ENCODE data around the gene CAV2. TPM values are rescaled to one million over a fixed set of nuclear protein-coding genes. Genes with fewer than 3 reads are reported as not detected.

CAV2 gene
- total RNA-seq, 1 donor from 2014 or later, result 209 TPM

DNA sequence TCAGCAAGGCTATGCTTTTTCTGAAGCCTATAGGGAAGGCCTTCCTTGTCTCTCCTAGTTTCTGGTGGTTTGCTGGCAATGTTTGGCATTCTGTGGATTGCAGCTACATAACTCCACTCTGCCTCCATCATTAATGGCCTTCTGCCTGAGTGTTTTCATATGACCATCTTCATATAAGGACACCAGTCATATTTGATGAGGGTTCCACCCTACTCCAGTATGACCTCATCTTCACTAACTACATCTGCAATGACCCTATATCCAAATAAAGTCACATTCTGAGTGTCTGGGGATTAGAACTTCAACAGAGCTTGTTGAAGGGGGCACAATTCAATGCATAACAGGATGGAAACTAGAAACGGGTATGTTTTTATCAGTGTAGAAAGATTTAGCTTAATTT lies 47.4 kb downstream of the CAV2 start:
- DNase-seq (ENCODE audit: low spot score), result no peak

DNA sequence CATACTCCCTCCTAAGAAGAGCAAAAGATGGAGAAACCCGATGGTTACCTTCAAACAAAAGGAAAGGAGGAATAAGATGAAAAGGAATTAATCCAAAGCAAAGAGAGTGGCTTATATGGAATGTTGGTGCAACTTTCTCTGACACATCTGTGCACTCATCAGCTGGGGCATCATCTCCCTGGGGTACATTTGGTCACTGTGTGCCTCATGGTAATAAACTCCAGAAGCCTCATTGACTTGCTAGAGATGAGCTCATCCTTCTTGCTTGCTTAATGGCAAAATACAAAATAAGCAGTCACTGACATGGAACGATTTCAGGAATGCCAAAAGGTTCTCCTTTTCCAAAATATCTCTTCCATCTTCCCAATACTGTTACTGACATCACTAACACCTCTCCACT lies 47.8 kb downstream of the CAV2 start:
- no peak for DNase-seq (ENCODE audit: low spot score)

DNA sequence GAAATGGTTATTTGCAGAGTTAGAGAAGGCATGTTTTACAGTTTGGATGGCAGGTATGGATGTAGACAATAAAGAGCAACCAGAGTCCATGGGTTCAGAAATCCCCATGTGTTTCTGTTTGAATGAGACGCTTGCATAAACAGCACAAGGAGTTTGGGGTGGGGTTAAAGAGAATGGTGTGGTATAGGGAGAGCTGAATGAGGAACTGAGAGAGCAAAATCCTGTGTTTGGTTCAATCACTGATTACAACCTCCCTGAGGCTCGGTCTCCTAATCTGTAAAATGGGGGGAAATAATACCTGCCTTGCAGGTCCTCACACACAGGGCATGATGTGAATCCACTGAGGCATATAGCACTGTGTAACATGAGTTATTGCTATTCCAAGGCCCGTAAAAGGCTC lies 49.0 kb downstream of the CAV2 start:
- DNase-seq (ENCODE audit: low spot score), result no peak

DNA sequence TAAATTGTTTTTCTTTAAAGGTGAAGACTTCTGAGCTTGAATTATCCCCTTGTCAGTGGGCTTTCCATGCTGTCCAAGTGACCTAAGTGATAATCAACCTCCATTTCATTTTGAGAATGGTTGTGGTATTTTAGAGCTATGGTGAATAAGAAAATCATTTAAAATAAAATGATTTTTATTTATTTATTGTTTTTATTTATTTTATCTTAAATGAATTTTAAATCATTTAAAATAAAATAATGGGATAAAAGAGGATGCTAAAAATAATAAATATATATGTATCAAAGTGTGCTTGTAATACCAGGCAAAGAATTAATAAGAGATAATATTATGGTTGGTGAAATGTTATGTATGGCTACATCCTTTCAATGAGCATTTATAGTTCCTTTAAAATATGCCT lies 49.8 kb downstream of the CAV2 start:
- no peak for DNase-seq (ENCODE audit: low spot score)

DNA sequence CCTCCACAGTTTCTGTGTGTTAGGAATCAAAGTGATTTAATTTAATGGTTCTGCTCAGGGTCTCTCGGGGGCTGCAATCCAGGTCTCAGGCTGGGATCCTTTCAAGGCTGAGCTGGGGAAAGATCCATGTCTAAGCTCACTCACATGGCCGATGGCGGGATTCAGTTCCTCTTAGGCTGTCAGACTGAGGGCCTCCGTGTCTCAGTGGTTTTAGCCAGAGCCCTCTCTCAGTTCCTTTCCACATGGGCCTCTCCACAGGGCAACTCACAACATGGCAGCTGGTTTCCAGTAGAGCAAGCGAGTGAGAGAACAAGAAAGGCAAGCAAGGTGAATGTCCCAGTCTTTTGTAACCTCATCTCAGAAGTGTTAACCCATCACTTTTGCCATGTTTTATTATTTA lies 52.2 kb downstream of the CAV2 start:
- no peak for DNase-seq (ENCODE audit: low spot score)

DNA sequence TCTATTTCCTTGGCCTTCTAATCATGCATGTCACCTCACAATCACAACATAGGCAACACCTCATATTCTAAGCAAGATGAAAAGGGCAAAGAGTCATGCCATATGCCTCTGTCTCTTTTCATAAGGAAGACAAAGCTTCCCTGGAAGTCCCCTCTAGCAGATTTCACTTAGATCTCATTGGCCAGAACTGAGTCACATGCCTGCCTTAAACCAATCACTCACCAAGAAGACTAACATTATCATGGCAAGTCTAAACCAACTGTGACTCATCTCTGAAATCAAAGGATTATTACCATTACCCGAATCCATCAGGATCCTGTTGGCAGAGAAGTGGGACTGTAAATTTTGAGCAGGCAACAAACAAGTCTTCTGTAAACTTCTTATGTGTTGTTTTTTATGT lies 53.1 kb downstream of the CAV2 start:
- DNase-seq (ENCODE audit: low spot score), result no peak

DNA sequence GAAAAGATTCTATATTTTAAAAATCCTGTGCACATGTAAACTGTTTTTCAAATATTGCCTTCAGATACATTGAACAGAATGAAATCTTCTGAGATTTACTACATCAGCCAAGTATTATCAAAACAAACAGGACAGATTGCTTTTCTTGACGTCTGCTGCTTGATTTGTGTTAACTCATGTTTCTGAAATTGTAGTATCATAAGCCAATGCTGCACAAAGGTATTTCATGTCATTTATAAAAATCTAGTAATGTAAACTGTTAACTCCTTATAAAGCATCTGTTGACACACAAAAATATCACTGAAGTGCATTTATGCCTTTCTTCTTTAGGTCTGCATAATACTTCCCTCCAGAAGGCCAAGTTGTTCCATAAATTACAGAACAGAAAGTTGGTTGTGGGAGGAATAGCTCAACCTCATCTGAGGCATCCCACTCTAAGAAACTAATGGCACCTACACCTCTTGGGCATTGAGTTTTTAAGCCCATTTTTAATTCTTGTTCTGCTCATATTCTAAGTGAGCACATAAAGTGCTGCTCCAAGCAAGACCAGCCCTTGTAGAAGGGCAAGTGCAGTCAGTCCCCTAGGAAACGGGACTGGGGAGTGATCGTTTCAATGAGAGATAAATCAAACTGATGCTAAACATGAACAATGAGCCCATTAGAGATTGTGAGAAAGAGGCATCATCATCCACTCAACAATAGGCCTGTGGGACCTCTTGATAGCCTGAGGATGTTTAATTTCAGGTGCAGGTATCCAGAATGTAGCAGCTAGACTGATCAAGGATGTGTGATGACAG lies 53.8 kb downstream of the CAV2 start:
- no peak for DNase-seq (ENCODE audit: low spot score)

DNA sequence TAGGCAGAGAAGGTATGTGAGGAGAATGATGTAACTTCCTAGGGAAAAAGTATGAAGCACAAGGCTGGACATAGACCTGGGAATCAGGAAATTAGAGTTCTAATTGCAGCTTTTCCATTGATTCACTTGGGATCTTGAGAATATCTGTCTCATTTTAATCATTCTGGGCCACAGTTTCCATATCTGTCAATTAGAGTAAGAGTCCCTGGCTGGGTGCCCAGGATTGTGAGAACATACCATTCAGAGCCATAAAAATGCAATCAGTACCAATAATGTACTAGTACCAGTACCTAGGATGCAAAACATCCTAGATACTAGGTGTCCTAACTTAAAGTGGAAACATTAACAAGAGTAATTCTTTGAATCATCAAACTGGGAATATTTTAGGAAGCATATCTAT lies 54.9 kb downstream of the CAV2 start:
- no peak for DNase-seq (ENCODE audit: low spot score)

DNA sequence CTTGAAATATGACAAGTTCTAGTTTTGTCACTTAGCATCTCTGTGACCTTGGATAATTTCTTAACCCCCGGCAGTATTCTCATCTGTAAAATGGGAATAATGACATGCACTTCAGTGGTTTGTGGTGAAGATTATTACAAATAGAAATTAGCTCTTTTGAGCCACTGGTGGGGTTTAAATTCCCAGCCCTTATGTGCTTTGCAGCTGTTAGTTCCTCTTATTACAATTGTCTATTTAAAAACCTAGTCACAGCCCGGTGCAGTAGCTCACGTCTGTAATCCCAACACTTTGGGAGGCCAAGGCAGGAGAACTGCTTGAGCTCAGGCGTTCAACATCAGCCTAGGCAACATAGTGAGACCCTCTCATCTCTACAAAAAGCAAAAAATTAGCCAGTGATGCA lies 55.4 kb downstream of the CAV2 start:
- no peak for DNase-seq (ENCODE audit: low spot score)

DNA sequence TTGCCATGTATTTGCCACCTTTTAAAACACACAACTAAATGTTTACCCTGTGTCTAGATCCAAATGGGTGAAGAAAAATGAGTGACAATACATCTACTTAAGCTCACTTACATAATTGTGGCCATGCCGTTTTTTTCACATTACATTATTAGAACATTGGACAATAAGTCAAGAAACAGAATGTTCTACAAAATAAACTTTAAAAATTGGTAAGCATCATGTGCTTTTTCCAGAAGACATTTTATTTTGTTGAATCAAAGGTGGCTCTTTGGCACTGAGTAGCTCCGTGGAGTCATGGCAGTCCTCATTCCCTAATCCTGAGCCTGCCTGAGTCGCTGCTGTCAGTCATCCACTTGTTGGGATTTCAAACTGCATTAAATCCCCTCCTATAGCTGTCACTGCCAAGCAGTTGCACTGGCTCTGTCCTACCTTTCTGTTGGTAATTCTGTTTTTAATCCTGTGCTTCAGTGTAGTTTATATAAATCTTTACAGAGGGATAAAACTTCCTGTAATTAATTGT lies 57.6 kb downstream of the CAV2 start:
- DNase-seq (ENCODE audit: low spot score), result no peak

DNA sequence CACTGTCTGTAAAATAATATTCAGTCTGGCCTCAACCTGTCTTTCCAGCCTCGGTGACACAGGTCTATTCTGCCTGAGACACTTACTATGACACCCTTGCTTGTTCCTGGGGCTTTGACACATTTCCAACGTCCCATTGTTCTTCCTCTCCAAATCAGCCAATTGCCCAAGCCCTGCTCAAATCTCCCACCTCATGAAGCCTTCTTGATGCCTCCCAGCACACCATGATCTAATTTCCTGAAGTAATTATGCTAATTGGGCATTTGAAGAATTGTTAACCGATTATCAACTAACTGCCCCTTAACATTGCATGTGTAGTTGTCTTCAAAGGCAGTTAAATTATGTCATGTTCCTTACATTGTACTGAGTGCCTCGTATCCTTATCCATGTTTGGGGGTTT lies 58.4 kb downstream of the CAV2 start:
- DNase-seq (ENCODE audit: low spot score), result no peak

Other genes starting within 250 kb of the CAV2 start
- 298 TPM for gene CAV1, start 25.3 kb downstream of the CAV2 start, total RNA-seq (ENCODE audit: insufficient read depth, low replicate concordance)
- 23.1 TPM for gene MET, start 172.5 kb downstream of the CAV2 start, total RNA-seq (ENCODE audit: insufficient read depth, low replicate concordance)

Data from umbilical cord (tissue), 2 donors.